Suppressor macrophage (primary cell): Measurements from ENCODE around the gene CRACR2A.

Experiments used
- DNase-seq, 4 experiments: peaks; one replicate each; pipeline ENCODE4 v3.0.0-alpha.2; 2020 to 2022

CRACR2A gene

GRCh38 chr12:3751151-3752095 is 1.5 kb downstream of the CRACR2A start:
- peak in 2 of 4 experiments; percentile 15 to 19 for DNase-seq

- DNase-seq, result no peak
These were observed 2.3 kb downstream of the CRACR2A start for GRCh38 chr12:3750616-3751015.

DNA sequence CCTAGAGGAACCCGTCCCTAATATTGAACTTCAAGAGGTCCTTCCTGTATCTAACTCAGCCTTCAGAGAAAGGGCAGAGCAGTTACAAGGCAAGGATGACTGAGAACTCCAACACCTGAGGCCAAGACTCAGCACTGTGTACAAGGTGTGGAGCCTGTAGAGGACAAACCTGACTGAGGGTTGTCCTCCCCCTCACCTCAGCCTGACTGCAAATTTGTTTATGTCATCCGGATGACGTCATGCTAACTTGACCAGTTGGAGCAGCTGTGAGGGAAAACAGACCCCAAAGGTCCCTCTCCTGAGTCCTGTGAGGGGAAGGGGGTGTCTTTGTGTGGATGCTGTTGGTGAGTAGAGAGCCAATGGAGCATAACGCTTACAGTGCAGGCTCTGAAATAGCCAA is 4.3 kb downstream of the CRACR2A start:
- DNase-seq, result no peak

GRCh38 chr12:3747976-3748619 is 4.8 kb downstream of the CRACR2A start:
- no peak for DNase-seq

DNA sequence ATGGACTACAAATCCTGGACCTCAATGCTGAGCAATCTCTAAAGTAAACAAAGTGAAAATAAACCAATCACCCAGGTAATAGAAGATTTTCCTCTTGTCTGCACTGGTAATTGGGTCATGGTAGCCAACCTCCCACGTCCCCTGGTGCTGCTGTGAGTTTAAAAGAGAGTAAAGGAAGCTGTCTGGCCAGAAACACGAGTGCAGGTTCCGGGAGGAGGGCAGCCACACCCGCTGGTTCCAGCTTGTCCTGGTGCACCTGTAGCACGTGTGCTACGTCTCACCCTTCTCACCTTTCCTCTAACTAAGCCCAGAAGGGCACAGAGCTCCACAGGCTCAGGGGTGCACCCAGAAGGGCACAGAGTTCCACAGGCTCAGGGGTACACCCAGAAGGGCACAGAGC is 5.4 kb downstream of the CRACR2A start:
- no peak for DNase-seq

DNA sequence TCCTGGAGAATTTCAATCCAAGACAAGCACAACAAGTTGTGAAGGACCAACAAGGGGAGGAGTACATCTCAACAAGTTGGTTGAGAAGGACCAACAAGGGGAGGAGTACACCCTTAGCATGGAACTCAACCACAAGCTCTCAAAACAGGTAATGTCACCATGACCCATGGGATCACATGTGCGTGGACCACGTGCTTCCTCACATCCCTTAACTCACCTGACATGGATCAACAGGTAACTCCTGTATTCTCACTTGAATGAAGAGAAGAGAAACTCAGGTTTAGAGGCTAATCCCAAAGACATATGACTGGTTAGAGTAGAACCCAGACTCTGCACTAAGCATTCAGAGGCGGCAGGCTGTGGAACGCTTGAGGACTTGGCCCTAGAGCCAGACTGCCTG is 6.2 kb downstream of the CRACR2A start:
- DNase-seq, result no peak

DNA sequence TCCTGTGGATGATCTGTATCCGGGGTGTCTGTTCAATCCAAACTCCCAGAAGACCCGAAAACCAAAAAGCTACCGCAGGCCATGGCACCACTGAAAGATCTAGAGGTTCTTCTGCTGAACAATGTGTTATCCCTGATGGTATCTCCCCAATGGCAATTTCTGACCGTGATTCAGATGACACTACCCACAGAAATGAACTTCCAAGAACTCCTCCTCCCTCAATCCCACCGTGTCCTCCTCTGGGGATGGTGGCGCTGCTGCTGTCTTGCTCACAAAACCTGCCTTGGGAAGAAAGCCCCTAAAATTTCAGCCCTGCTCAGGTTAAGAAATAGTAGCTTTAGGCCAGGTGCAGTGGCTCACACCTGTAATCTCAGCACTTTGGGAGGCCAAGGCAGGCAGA is 7.8 kb downstream of the CRACR2A start:
- no peak for DNase-seq

DNA sequence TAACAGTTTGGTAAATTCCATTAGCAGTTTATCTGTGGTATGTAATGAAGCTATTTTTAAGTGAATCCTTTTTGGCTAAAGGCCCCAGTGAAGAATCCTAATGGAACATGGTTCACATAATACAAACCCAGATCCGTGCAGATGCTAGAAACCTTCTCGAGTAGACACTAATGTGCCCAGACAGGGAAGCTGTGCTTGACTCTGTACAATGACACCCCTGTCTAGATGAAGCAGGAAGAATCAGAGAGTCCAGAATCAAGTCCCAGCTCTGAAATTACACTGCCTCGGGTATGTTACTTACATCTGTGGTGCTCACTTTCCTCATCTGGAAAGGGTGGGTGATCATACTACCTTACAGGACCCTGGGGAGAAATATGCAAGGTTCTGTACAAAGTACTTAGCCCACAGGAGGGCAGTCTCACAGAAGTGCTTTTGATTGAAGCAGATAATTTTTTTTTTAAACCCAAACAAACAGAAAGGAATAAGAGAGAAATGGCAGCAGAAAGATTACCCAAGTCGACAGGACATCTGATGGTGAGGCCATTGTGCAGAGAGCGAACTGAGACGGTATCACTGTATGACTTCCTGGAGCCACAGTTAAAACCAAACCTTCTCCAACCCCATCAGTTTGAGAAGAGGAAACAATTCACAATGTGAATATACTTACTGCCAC is 8.5 kb downstream of the CRACR2A start:
- DNase-seq, result no peak

GRCh38 chr12:3743803-3744202 is 9.1 kb downstream of the CRACR2A start:
- no peak for DNase-seq

DNA sequence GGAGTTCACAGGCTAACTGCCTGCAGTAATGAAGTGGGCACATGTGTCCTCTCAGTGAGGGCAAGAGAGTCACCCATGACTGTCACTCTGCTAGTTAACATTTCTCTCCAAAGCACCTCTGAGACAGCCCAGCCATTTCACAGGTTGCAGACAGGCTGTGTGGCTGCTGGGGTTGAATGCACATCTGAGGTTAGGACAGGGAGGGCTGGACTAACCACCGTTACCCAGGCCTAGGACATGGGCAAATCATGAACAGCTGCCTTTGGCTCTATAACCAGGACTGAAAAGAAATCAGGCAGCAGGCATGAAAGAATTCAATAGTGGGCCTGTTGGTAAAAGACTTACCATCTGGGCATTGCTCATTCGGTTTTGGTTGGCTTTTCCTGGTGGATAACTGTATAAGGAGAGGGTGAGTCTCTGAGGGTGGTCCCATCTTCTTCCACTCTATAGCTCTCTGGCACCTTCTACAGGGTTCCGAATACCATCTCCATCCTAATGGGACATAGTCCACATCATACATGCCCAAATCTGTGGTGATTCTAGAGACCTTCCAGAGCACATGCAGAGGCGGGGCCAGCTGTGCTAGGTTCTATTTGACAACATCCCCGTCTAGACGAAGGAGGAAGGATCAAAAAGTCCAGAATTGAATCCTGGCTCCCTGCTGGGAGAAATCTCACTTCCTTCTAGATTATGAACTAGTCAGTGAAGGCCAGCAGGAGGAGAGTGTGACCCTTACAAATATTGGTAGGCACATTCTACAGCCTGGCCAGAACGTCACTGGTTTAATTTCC is 10.8 kb downstream of the CRACR2A start:
- DNase-seq, result peak in 1 of 4 experiments; percentile 10

GRCh38 chr12:3740480-3741231 is 12.3 kb downstream of the CRACR2A start:
- no peak for DNase-seq

GRCh38 chr12:3735432-3735831 is 17.5 kb downstream of the CRACR2A start:
- no peak for DNase-seq

DNA sequence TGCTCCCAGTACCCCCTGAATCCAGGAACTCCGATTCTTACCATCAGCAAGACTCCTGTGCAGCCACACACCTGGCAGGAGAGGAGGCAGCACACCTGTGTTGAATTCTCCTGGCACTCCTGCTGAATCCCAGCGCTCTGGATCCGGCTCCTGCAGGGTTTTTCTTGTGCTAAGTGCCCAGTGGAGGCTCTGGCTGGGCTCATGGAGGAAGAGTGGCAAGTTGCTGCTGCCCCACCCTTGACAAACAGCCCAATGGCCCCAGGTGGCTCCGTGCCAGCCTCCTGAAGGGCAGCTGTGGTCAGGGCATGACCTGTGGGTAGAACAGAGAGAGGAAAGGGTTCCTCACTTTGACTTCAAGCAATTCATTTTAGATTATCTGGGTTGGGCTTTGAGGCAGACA is 20.0 kb downstream of the CRACR2A start:
- DNase-seq, result no peak

GRCh38 chr12:3730111-3730510 is 22.8 kb downstream of the CRACR2A start:
- peak in 1 of 4 experiments; percentile 32 for DNase-seq

- peak; percentile 48 to 72 (median 62) for DNase-seq
These were observed 24.2 kb downstream of the CRACR2A start for GRCh38 chr12:3728686-3729085.

- DNase-seq, result peak; percentile 42 to 59 (median 50)
These were observed 24.9 kb downstream of the CRACR2A start for GRCh38 chr12:3727877-3728632.

DNA sequence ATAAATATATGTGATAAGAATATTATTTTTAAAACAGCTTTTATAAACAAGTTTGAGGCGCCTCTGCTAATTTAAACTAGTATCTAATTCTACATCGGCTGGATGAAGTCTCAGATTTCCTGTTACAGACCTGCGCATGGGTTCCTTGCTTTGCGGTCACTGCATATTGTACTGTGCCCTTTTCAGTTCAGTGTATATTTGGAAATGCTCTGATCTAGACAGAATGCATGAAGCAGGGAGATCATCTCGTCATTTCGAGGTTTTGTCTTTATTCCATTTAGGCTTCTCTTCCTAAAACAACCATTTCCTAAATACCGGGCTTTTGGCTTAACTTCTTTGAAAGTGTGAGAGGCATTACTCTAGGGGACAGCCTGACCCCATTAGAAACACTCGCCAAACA is 25.6 kb downstream of the CRACR2A start:
- no peak for DNase-seq

GRCh38 chr12:3726456-3726855 is 26.5 kb downstream of the CRACR2A start:
- no peak for DNase-seq

DNA sequence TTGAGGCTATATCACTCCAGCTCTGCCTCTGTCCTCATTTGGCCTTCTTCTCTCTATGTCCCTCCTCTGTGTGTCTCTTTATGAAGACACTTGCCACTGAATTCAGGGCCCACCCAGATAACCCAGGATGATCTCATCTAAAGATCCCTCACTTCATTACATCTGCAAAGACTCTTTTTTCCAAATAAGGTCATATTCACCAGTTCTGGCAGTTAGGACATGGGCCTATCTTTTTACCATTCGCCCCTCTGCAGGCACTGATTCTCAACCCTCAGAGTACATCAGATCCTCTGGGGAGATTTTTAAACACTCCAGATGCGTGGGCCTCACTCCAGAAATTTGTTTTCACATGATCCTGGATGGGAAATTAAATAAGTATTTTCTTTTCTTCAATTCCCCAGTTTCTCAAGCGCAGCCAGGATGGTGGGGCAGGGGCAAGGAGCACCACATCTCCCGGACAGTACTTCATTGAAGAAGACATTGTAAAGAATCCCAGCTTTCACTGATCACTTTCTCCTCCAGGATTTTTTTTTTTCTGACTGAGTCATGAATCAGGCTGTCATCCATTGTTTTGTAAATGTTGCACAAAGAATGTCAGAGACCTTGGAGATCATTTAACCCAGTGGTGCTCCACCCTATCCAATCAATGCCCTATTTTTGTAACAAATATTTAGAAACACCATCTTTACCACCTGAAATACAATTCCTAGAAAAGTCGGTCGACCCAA is 27.4 kb downstream of the CRACR2A start:
- DNase-seq, result no peak
